Lower lobe of right lung (tissue), 2 donors: ENCODE data around the gene RHCG. TPM values are rescaled to one million over a fixed set of nuclear protein-coding genes. Genes with fewer than 3 reads are reported as not detected.
"Not testable (repeated sequence)": the region's sequence is repeated elsewhere in the genome, so short reads cannot be mapped to it uniquely, and the experiment has no call there.

Source experiments
- ATAC-seq, 2 donors: fragments of 200-7000 bp; cut with Tn5 transposase; one replicate each; pipeline ENCODE4 v1.9.1; 2020 to 2022; ENCODE audit warnings: mild to moderate bottlenecking in 2 of 2, moderate library complexity in 2 of 2
- DNase-seq: peaks from one replicate; pipeline ENCODE4 v3.0.0-alpha.2; 2020
- H3K27ac ChIP-seq: fragments of 200-600 bp; one replicate; pipeline ENCODE4 v1.8.0; 2022
- H3K27me3 ChIP-seq: fragments of 200-600 bp; one replicate; pipeline ENCODE4 v1.8.0; 2022; ENCODE audit warnings: low read depth
- H3K36me3 ChIP-seq: fragments of 200-600 bp; one replicate; pipeline ENCODE4 v1.8.0; 2022; ENCODE audit warnings: mild to moderate bottlenecking
- H3K4me1 ChIP-seq: fragments of 200-600 bp; one replicate; pipeline ENCODE4 v1.8.0; 2022
- H3K4me3 ChIP-seq: fragments of 200-600 bp; one replicate; pipeline ENCODE4 v1.8.0; 2022; ENCODE audit warnings: mild to moderate bottlenecking
- H3K9me3 ChIP-seq: fragments of 200-600 bp; one replicate; pipeline ENCODE4 v1.8.0; 2022
- intact Hi-C: fragments of 100-400 bp; cut with DNase I; formaldehyde crosslinking; loops from one replicate; pipeline ENCODE4 v1.11.0; 2022
- total RNA-seq: library from RNA; stranded (reverse); fragmentation: NEBNext Ultra II Directional; extraction: Animal tissue kit (Norgen Biotek cat#: 25700); gene quantifications from one replicate; pipeline ENCODE4 v1.2.1, GENCODE V29; 2021
- TF ChIP-seq, protein P1 (sequence below): fragments of 200-600 bp; IDR thresholded peaks from one replicate; pipeline ENCODE4 v1.8.0; 2022; ENCODE audit warnings: antibody characterized with exemption, mild to moderate bottlenecking
- donor health status: DM: no; HTN: yes; CAD: no; lungs with severe emphysema.

The RHCG gene
- total RNA-seq, 1 donor from 2014 or later = not detected

DNA sequence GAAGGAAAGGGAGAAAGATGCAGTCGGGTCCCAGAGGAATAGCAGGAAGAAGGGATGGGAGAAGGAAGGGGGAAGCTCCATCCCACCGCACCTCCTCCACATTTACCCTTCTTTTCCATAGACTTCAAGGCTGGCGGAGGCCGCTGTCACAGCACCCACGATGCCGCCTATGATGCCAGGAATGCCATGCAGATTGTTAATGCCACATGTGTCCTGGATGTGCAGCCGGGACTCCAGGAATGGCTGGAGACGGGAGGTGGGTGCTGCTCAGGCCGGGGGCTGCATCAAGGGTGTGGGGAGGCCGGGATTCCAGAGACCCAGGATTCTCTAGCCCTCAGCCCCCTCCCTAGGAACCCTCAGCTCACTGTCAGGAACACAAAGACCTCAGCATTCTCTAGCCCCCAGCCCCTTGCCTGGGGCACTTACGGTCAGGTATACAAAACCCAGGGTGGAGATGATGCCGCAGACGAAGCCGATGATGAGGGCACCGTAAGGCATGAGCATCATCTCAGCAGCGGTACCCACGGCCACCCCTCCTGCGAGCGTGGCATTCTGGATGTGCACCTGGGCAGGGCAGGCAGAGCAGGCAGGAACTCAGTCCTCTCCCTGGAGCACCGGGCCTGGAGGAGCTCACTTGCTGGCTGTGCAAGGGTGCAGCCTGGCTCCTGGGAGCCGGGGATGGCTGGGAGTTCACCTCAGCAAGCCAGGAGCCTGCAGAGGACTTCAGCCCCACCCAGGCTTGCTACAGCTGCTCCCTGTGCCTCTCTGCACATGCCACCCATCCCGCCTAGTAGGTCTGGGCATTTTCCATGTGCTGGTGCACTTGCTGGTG is 18.8 kb downstream of the RHCG start:
- no peak overlapping the region for H3K4me3 ChIP-seq
- H3K36me3 ChIP-seq = no peaks in the 10 kb centered on the region
- H3K27me3 ChIP-seq = peaks cover 9% of the 10 kb centered on the region
- TF ChIP-seq, protein P1, sequence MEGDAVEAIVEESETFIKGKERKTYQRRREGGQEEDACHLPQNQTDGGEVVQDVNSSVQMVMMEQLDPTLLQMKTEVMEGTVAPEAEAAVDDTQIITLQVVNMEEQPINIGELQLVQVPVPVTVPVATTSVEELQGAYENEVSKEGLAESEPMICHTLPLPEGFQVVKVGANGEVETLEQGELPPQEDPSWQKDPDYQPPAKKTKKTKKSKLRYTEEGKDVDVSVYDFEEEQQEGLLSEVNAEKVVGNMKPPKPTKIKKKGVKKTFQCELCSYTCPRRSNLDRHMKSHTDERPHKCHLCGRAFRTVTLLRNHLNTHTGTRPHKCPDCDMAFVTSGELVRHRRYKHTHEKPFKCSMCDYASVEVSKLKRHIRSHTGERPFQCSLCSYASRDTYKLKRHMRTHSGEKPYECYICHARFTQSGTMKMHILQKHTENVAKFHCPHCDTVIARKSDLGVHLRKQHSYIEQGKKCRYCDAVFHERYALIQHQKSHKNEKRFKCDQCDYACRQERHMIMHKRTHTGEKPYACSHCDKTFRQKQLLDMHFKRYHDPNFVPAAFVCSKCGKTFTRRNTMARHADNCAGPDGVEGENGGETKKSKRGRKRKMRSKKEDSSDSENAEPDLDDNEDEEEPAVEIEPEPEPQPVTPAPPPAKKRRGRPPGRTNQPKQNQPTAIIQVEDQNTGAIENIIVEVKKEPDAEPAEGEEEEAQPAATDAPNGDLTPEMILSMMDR = no peak
- H3K9me3 ChIP-seq = no peaks in the 10 kb centered on the region
- ATAC-seq (no peak), DNase-seq (no peak)
- no peak overlapping the region for H3K27ac ChIP-seq
- intact Hi-C loops = no loop called here
- no peaks in the 10 kb centered on the region for H3K4me1 ChIP-seq

DNA sequence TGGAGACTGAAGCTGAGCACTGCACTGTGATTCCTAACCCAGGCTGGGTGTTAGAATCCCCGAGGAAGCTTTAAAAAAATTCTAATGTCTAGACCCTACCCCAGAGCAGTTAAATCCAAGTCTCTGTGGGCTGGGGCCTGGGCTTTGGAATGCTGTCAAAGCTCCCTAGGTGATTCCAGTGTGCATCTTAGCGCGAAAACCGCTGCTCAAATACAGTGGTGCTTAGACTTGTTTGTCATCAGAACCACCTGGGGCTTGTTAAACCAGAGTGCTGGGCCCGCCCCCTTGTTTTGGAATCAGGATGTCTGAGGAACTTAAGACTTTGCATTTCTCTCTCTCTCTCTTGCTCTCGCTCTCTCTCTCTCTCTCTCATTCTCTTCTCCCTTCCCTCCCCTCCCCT is 20.7 kb downstream of the RHCG start:
- H3K9me3 ChIP-seq = no peaks in the 10 kb centered on the region
- intact Hi-C loops = no loop called here
- H3K27me3 ChIP-seq = peaks cover 27% of the 10 kb centered on the region
- H3K27ac ChIP-seq = no peak overlapping the region
- TF ChIP-seq, protein P1 = no peak
- H3K36me3 ChIP-seq = no peaks in the 10 kb centered on the region
- no peak overlapping the region for H3K4me3 ChIP-seq
- H3K4me1 ChIP-seq = no peaks in the 10 kb centered on the region
- ATAC-seq (no peak), DNase-seq (no peak)

DNA sequence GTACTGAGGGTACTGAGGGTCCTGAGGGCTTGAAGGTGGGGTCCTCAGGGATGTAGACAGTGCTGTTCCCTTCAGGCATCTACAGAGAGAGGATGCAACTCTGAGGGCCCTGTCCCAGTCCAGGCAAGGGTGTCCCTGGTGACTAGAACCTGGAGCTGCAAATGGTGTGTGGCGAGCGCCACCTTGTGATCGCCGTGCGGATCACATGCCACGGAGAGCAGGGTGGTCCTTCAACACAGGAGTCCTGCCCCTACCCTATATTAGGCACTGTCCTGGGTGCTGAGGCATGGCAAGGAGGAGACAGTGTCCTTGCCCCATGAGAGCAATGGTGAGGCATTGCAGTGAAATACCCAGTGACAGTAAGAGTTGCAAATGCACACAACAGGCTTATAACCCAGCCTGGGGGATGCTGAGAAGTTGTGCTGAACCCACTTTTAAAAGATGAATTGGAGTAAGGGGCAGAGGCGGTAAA is 23.6 kb downstream of the RHCG start:
- no peak overlapping the region for H3K27ac ChIP-seq
- no peaks in the 10 kb centered on the region for H3K36me3 ChIP-seq
- peaks cover 36% of the 10 kb centered on the region for H3K27me3 ChIP-seq
- ATAC-seq (peak; percentile 29 to 47), DNase-seq (no peak)
- no peaks in the 10 kb centered on the region for H3K4me1 ChIP-seq
- no peak overlapping the region for H3K4me3 ChIP-seq
- intact Hi-C loops = no loop called here
- H3K9me3 ChIP-seq = no peaks in the 10 kb centered on the region
- TF ChIP-seq, protein P1 = peak; percentile 54

DNA sequence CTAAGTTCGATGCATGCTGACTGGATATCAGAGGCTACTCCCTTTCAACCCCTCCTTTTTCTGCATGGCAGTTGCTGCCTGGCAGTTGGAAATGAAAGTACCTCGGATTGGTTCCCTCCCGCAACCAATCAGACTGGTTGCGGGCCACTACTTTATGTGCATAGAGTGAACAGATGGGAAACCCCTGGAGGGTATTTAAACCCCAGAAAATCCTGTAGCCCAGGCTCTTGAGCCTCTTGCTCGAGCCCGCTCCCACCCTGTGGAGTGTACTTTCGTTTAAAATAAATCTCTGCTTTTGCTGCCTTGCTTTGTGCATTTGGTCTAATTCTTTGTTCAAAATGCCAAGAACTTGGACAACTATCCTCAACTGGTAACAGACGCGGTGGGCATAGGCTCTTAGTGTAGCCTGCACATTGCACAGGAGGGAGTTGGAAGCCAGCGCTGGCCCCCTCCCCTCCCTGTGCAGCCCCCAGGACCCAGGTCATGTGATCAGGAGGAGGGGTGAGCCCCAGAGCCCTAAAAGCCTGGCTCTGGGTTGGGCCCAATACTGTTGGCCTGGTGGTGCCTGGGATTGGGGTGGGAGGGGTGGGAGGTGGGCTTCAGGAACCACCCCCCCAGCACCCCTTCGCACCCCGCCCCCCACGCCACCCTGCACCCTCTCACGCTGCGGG is 26.8 kb downstream of the RHCG start:
- no peaks in the 10 kb centered on the region for H3K9me3 ChIP-seq
- H3K4me3 ChIP-seq = no peak overlapping the region
- ATAC-seq (no peak), DNase-seq (no peak)
- H3K27ac ChIP-seq = no peak overlapping the region
- H3K4me1 ChIP-seq = no peaks in the 10 kb centered on the region
- TF ChIP-seq, protein P1 = no peak
- no peaks in the 10 kb centered on the region for H3K36me3 ChIP-seq
- H3K27me3 ChIP-seq = peaks cover 33% of the 10 kb centered on the region
- intact Hi-C loops = no loop called here

DNA sequence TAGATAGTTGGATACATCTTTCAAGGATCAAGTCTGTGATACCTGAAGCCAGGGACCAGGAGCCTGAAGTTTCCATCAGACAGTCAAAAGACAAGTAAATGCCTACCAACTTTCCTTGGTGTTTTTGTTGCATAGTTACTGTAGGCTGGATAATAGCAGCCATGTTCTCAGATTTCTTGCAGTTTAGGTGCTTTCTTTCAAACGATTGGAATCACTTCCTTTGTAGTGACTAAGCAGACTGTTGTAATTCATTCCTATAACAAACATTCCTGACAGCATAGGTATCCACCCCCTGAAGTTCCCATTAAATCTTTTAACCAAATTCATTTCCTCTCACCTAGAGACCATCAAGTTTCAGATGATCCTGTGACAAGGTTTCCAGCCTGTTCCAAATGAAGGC is 27.6 kb downstream of the RHCG start:
- H3K27me3 ChIP-seq = peaks cover 33% of the 10 kb centered on the region
- H3K4me3 ChIP-seq, H3K9me3 ChIP-seq, DNase-seq, H3K27ac ChIP-seq, H3K4me1 ChIP-seq, H3K36me3 ChIP-seq, intact Hi-C loops, ATAC-seq: not testable (repeated sequence)

DNA sequence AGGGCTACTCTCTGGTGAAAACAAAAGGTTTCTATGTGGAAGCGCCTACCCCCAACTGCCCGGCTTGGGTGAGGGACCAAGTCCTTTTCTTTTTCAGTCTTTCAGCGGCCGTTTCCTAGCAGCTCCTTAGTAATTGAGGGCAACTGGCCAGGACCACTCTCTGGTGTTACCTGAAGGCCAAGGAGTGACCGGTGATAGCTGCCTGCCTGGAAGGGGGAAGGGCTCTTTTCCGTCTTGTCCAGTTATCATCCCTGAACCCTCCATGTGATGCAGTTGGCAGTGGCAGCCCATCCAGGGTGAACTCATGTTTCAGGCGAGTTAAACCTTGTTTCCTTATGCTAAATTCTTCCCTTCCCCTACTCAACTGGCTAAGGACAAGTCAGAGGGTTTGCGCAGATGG is 33.3 kb downstream of the RHCG start:
- Histone ChIP-seq H3K4me1 (no peaks in the 10 kb centered on the region), H3K27ac (no peak overlapping the region), H3K27me3 (no peaks in the 10 kb centered on the region), H3K9me3 (no peaks in the 10 kb centered on the region), H3K36me3 (no peaks in the 10 kb centered on the region), H3K4me3 (no peak overlapping the region)
- no peak for ATAC-seq
- DNase-seq = no peak
- TF ChIP-seq, protein P1 = no peak
- intact Hi-C loops = no loop called here
